GM10248 (cell line): Measurements from ENCODE around the gene GNB3.
"Not testable (repeated sequence)": the region's sequence is repeated elsewhere in the genome, so short reads cannot be mapped to it uniquely, and the experiment has no call there.

Source experiments
- CTCF ChIA-PET: fragments of 300-600 bp; sonication (Branson Sonifier 250); formaldehyde crosslinking; extraction: SDS; loops from one replicate; lab custom pipeline; 2021; ENCODE audit warnings: antibody characterized with exemption; lab: Yijun Ruan, JAX
- POLR2A ChIA-PET: fragments of 350-650 bp; sonication (Branson Sonifier 250); formaldehyde crosslinking; extraction: SDS; loops from one replicate; lab custom pipeline; 2020; ENCODE audit warnings: antibody characterized with exemption; lab: Yijun Ruan, JAX
- DNase-seq: peaks from one replicate; pipeline ENCODE4 v3.0.0; 2012; ENCODE audit errors: extremely low spot score
- CTCF ChIP-seq: IDR thresholded peaks from 2 replicates; pipeline ENCODE4 v1.5.1; 2012; ENCODE audit warnings: mild to moderate bottlenecking, low read depth; ENCODE audit errors: extremely low read depth, missing control alignments, control extremely low read depth

Gene GNB3

GRCh38 chr12:6890789-6891645 lies 50.3 kb downstream of the GNB3 start:
- TF ChIP-seq CTCF: peak; percentile 85
- POLR2A ChIA-PET: interaction anchor here (0.6 to 1.8 kb wide), 13 partner anchors 11 to 420 kb away, joined by 3 to 21 read pairs (median 5); partner anchors contain the start of genes C12orf57, CDCA3, ENO2 and RNU7-1
- DNase-seq: peak; percentile 98
- CTCF ChIA-PET: interaction anchor here (0.6 to 2.9 kb wide), 40 partner anchors 9 to 328 kb away, joined by 3 to 50 read pairs (median 4); partner anchors contain the start of genes C1RL, CDCA3, ENO2 and LRRC23

DNA sequence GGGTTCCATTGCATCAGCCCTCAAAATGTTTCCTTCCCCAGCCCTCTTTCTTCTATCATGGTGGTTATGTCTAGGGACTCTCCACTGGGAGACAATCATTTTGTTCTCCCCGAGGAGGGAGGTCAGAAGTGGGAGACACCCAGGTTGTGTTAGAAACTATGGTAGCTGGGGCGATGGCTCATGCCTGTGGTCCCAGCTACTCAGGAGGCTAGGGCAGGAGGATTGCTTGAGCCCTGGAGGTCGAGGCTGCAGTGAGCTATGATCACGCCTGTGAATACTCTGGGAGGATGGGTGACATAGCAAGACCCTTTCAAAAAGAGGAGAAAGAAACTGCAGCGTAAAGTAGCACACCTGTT lies 50.9 kb downstream of the GNB3 start:
- CTCF ChIA-PET: interaction anchor here (1.0 to 2.9 kb wide), 37 partner anchors 8 to 328 kb away, joined by 3 to 50 read pairs (median 4); partner anchors contain the start of genes C1RL, CDCA3, ENO2 and LRRC23
- POLR2A ChIA-PET: interaction anchor here (0.8 to 1.8 kb wide), 12 partner anchors 11 to 421 kb away, joined by 3 to 21 read pairs (median 5); partner anchors contain the start of genes C12orf57, CDCA3, ENO2 and RNU7-1
- TF ChIP-seq CTCF: no peak
- no peak for DNase-seq

DNA sequence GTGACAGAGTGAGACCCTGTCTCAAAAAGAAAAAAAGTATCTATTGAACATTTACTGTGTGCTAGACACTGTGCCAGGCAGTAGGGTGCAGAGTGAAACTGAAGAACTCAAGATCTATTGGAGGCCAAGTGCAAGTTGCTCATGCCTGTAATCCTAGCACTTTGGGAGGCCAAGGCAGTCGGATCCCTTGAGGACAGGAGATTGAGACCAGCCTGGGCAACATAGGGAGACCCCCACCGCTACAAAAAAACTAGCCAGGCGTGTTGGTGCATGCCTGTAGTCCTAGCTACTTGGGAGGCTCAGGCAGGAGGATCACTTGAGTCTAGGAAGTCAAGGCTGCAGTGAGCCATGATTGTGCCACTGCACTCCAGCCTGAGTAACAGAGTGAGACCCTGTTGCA lies 52.0 kb downstream of the GNB3 start:
- POLR2A ChIA-PET: interaction anchor here (0.6 kb wide), 1 partner anchor 32 kb away, joined by 3 read pairs; no protein-coding TSS in a partner anchor
- DNase-seq: not testable (repeated sequence)
- CTCF ChIA-PET: interaction anchor here (1.6 to 2.9 kb wide), 5 partner anchors 10 to 32 kb away, joined by 8 to 50 read pairs (median 23); partner anchors contain the start of genes LRRC23 and SPSB2

GRCh38 chr12:6894321-6894720 lies 53.6 kb downstream of the GNB3 start:
- POLR2A ChIA-PET: no interaction called here
- TF ChIP-seq CTCF: no peak
- DNase-seq: no peak
- CTCF ChIA-PET: interaction anchor here (0.8 to 1.4 kb wide), 4 partner anchors 16 to 64 kb away, joined by 3 to 7 read pairs (median 3); partner anchors contain the start of gene SPSB2
